Measurements from ENCODE around the gene IL10RA. TPM values are rescaled to one million over a fixed set of nuclear protein-coding genes. Genes with fewer than 3 reads are reported as not detected.

The IL10RA gene
- total RNA-seq, 4 donors from 2014 or later, result 2.9 to 7.2 (median 4.4) TPM

DNA sequence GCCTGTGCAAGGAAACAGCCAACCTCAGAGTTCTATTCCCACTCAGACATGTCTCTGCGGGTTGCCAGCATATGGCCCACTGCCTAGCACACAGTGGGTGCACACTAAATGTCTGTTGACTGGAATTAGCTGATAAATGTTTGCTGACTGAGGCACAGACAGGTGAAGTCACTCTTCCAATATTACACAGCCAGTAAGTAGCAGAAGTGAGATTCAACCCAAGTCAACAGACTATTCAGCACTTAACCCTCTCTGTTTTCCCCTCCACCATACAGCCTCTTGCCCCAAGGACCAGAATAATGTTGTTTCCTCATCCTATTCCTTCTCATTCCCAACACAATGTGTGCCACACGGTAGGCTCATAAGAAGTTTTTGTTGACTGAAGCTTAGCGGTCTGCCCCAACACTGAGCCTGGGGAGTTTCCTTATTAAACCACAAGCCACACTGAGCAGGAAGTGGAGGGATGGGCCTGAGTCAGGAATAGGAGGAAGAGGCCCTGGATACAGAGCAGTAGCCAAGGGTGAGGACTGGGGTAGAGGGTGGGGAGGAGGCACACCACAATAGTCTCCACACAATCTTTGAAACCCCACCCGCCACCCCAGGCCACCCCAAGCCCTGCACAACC lies 15.7 kb upstream of the IL10RA start:
- peaks cover 7% of the 10 kb centered on the region for H3K27me3 ChIP-seq
- no peaks in the 10 kb centered on the region for H3K9me3 ChIP-seq
- TF ChIP-seq POLR2AphosphoS5 (IDR thresholded peaks at IDR 0.05) (no peak), EP300 (IDR thresholded peaks at IDR 0.05) (no peak), POLR2A (IDR thresholded peaks at IDR 0.05) (no peak)
- no peaks in the 10 kb centered on the region for H3K36me3 ChIP-seq
- H3K27ac ChIP-seq, result no peak overlapping the region
- H3K4me1 ChIP-seq, result no peaks in the 10 kb centered on the region
- H3K4me3 ChIP-seq, result no peak overlapping the region
- 88% methylated on average over 4 of the region's 4 CpGs for WGBS
- DNase-seq (ENCODE audit: low spot score in 2 of 2), result peak in 1 of 2 donors; percentile 56

DNA sequence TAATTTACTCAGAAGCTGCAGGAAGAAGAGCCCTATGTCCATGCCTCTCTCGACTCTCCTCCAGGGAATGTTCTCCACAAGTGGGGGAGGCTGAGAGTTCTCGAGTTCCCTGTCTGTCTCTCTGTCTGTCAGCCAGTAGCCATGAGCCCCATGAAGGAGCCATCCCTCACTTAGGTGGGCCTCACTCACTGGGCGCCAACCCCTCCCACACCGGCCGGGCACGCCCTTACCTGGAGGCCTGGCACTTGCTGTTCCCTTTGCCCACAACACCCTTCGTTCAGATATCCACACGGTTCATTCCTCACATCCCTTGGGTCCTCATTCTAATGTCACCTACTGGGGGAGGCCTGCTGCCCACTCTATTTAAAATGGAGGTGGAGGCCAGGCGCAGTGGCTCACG lies 14.2 kb upstream of the IL10RA start:
- 71% methylated on average over 10 of the region's 10 CpGs for WGBS
- Histone ChIP-seq H3K4me1 (no peaks in the 10 kb centered on the region), H3K9me3 (no peaks in the 10 kb centered on the region), H3K27ac (no peak overlapping the region), H3K36me3 (no peaks in the 10 kb centered on the region), H3K27me3 (peaks cover 7% of the 10 kb centered on the region), H3K4me3 (no peak overlapping the region)
- DNase-seq (ENCODE audit: low spot score in 2 of 2), result peak in 1 of 2 donors; percentile 71
- TF ChIP-seq, protein P1, sequence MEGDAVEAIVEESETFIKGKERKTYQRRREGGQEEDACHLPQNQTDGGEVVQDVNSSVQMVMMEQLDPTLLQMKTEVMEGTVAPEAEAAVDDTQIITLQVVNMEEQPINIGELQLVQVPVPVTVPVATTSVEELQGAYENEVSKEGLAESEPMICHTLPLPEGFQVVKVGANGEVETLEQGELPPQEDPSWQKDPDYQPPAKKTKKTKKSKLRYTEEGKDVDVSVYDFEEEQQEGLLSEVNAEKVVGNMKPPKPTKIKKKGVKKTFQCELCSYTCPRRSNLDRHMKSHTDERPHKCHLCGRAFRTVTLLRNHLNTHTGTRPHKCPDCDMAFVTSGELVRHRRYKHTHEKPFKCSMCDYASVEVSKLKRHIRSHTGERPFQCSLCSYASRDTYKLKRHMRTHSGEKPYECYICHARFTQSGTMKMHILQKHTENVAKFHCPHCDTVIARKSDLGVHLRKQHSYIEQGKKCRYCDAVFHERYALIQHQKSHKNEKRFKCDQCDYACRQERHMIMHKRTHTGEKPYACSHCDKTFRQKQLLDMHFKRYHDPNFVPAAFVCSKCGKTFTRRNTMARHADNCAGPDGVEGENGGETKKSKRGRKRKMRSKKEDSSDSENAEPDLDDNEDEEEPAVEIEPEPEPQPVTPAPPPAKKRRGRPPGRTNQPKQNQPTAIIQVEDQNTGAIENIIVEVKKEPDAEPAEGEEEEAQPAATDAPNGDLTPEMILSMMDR (IDR thresholded peaks at IDR 0.05), result no peak
- TF ChIP-seq POLR2AphosphoS5 (IDR thresholded peaks at IDR 0.05), result no peak
- TF ChIP-seq EP300 (IDR thresholded peaks at IDR 0.05), result no peak
- TF ChIP-seq POLR2A (IDR thresholded peaks at IDR 0.05), result no peak

DNA sequence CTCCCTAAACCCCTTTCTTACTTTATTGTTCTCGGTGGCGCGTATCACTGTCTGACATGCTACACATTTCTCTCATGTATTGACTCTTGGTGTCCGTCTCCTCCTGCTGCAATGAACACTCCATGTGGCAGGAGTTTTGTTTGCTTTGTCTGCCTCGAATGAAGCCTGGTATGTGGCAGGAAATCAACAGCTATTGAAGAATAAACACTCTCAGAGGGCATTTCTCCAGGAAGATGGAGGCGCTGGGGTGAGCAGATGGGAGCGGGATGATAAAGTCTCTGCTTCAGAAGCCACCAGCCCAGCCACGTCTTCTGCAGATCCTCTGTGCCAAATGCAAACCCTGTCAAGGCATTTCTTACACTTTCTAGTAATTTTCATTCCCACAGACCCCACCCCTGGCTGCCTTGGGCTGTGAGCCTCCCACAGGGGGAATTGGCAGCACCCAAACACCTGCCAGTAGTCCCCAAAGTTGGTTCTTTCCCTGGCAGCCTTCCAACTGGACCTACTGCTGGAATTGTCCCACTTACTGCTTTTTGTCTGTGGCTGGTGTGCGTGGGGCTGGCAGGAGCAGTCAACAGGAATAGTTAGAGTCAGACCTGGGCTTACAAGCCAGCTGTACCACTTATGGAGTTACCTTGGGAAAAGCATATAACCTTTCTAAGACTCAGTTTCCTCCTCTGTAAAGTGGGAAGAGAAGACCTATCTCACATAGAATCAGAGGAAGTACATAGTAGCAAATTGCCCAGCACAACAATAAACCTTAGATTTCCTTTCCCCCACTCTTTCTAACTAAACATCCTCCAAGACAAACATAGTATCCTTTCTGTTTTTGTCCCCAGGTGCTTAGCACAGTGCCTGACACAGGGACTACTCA lies 13.3 kb upstream of the IL10RA start:
- H3K27ac ChIP-seq, result no peak overlapping the region
- H3K36me3 ChIP-seq, result no peaks in the 10 kb centered on the region
- TF ChIP-seq POLR2AphosphoS5 (IDR thresholded peaks at IDR 0.05) (no peak), EP300 (IDR thresholded peaks at IDR 0.05) (no peak), POLR2A (IDR thresholded peaks at IDR 0.05) (no peak)
- TF ChIP-seq, protein P1 (IDR thresholded peaks at IDR 0.05), result no peak
- DNase-seq (ENCODE audit: low spot score in 2 of 2), result no peak
- no peak overlapping the region for H3K4me3 ChIP-seq
- H3K9me3 ChIP-seq, result no peaks in the 10 kb centered on the region
- peaks cover 7% of the 10 kb centered on the region for H3K27me3 ChIP-seq
- no peaks in the 10 kb centered on the region for H3K4me1 ChIP-seq
- 52% methylated on average over 9 of the region's 9 CpGs for WGBS

DNA sequence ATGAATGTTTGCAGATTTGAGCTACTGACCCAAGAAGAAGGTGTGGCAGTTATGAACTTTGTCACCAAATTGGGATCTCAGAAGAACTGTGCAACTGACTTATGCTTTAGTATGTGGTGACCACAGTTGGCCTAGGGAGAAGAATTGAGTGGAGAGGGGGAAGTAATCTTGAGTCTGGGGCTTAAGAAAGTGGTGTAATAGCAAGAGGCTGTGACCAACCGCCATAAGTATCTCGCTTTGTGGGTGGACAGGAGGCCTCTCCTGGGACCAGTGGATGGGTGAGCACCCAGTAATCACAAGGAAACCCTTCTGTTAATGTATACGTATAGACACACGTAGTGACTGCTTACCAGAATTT lies 12.7 kb upstream of the IL10RA start:
- DNase-seq (ENCODE audit: low spot score in 2 of 2), result no peak
- H3K4me1 ChIP-seq, result no peaks in the 10 kb centered on the region

GRCh38 chr11:117976445-117976844 lies 9.7 kb upstream of the IL10RA start:
- Histone ChIP-seq H3K36me3 (no peaks in the 10 kb centered on the region), H3K27me3 (no peaks in the 10 kb centered on the region), H3K27ac (no peak overlapping the region), H3K4me1 (peaks cover 6% of the 10 kb centered on the region), H3K9me3 (no peaks in the 10 kb centered on the region), H3K4me3 (no peak overlapping the region)
- 95% methylated on average over 4 of the region's 4 CpGs for WGBS
- no peak for DNase-seq (ENCODE audit: low spot score in 2 of 2)
- TF ChIP-seq, protein P1 (IDR thresholded peaks at IDR 0.05), result no peak
- no peak for TF ChIP-seq POLR2AphosphoS5 (IDR thresholded peaks at IDR 0.05)
- no peak for TF ChIP-seq POLR2A (IDR thresholded peaks at IDR 0.05)
- no peak for TF ChIP-seq EP300 (IDR thresholded peaks at IDR 0.05)

More for the DNA sequence above, 12.7 kb upstream of the IL10RA start:
- no peak overlapping the region for H3K4me3 ChIP-seq
- no peaks in the 10 kb centered on the region for H3K9me3 ChIP-seq
- 71% methylated on average over 4 of the region's 4 CpGs for WGBS
- no peak overlapping the region for H3K27ac ChIP-seq
- TF ChIP-seq POLR2AphosphoS5 (IDR thresholded peaks at IDR 0.05), result no peak
- no peak for TF ChIP-seq EP300 (IDR thresholded peaks at IDR 0.05)
- no peak for TF ChIP-seq POLR2A (IDR thresholded peaks at IDR 0.05)
- TF ChIP-seq, protein P1 (IDR thresholded peaks at IDR 0.05), result no peak
- H3K36me3 ChIP-seq, result no peaks in the 10 kb centered on the region
- H3K27me3 ChIP-seq, result peaks cover 7% of the 10 kb centered on the region
